ENCODE results near the gene ADAM19.

ADAM19 gene

DNA sequence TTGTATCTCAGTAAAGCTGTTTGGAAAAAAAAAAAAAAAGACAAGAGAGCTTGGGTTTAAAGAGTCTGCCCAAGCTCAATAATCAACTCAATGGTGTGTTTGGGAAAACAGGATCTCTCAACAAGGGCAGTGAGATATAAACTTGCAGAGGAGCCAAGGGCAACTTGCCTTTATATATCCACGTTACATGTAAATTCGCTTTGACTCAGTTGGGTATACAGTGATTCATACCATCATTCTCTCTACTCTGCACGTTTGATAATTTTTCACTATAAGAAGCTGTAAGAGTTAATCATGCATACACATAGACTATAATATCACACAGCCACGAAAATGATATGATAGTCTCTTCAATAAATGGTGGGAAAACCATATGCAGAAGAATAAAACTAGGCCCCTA is 24.9 kb downstream of the ADAM19 start:
- TF ChIP-seq CTCF (IDR thresholded peaks at IDR 0.05; ENCODE audit: borderline replicate concordance, control extremely low read depth, extremely low read depth, insufficient read depth, missing control alignments), result no peak
- no peak for DNase-seq (ENCODE audit: low spot score)
- in situ Hi-C loops (cut with MboI; ENCODE audit: low sequenced_read_pairs, unreplicated experiment), result no loop called here

GRCh38 chr5:157549954-157550549 is 25.5 kb downstream of the ADAM19 start:
- DNase-seq (ENCODE audit: low spot score), result no peak
- in situ Hi-C loops (cut with MboI; ENCODE audit: low sequenced_read_pairs, unreplicated experiment), result no loop called here
- no peak for TF ChIP-seq CTCF (IDR thresholded peaks at IDR 0.05; ENCODE audit: borderline replicate concordance, control extremely low read depth, extremely low read depth, insufficient read depth, missing control alignments)

GRCh38 chr5:157549283-157549629 is 26.3 kb downstream of the ADAM19 start:
- no peak for DNase-seq (ENCODE audit: low spot score)
- in situ Hi-C loops (cut with MboI; ENCODE audit: low sequenced_read_pairs, unreplicated experiment), result no loop called here
- TF ChIP-seq CTCF (IDR thresholded peaks at IDR 0.05; ENCODE audit: borderline replicate concordance, control extremely low read depth, extremely low read depth, insufficient read depth, missing control alignments), result no peak

DNA sequence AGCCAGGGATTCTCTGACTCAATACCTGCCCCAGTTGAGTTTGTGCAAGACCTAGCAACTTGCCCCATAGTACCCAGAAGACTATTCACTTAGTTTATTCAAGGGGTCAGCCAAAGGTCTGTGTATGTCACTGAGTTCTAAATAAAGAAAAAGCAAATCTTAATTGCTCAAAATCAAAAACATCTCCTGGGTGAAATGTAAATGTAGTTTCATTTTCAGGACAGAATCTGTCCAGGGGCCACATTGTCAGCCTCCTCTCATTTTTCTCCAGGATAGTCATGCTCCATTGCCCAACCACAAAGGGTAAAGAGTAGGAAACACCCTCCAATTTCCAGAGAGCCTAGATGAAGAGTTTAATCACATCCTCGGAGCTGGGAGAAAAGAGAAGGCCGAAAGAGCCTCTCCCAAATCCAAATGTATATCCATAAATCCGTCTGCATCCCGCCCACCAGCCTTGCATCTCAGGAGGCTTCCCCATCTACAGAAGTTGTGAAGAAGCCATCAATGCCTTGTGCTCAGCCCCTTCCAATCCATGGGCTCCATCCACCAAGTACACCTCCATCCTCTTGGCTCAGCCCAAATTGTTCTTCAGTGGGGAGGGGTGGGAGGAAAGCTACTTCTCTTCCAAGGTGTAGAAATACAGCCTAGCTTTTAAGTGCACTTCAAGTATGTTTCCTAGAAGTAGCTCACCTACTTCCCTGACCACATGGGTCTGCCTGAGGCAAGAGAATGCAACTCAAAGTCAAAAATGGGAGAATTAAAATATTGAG is 26.9 kb downstream of the ADAM19 start:
- no peak for DNase-seq (ENCODE audit: low spot score)
- TF ChIP-seq CTCF (IDR thresholded peaks at IDR 0.05; ENCODE audit: borderline replicate concordance, control extremely low read depth, extremely low read depth, insufficient read depth, missing control alignments), result no peak
- in situ Hi-C loops (cut with MboI; ENCODE audit: low sequenced_read_pairs, unreplicated experiment), result no loop called here

DNA sequence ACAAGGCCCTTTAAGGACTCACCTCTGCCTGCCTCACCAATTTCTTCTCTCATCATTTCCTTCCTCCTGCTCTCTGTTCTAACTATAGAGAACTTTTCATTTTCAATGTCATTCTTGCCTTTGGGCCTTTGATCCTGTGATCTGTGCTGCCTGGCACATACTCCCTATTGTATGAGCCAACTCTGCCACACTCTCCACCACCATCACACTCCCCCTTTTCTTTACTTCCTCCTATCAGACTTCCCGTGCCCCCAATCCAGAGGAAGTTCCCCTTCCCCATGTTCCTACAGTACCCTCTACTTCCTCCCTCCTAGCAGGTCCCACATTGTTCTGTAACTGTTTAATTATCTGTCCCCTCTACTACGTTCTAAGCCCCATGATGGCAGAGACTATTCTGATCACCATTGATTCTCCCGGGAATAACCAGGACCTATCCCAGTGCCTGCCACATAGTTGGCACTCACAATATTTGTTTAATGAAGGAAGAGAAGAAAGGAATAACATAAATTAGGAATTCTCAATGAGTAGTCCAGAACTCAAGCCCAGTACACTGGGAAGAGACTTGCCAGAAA is 27.5 kb downstream of the ADAM19 start:
- in situ Hi-C loops (cut with MboI; ENCODE audit: low sequenced_read_pairs, unreplicated experiment), result no loop called here
- no peak for DNase-seq (ENCODE audit: low spot score)
- TF ChIP-seq CTCF (IDR thresholded peaks at IDR 0.05; ENCODE audit: borderline replicate concordance, control extremely low read depth, extremely low read depth, insufficient read depth, missing control alignments), result no peak

- TF ChIP-seq CTCF (IDR thresholded peaks at IDR 0.05; ENCODE audit: borderline replicate concordance, control extremely low read depth, extremely low read depth, insufficient read depth, missing control alignments), result no peak
- no peak for DNase-seq (ENCODE audit: low spot score)
- in situ Hi-C loops (cut with MboI; ENCODE audit: low sequenced_read_pairs, unreplicated experiment), result no loop called here
Observed at GRCh38 chr5:157546456-157547100, 29.0 kb downstream of the ADAM19 start.

Measured in GM13976 (cell line).